GM13976 (cell line): ENCODE results near the gene STAT5A.
"Not testable (repeated sequence)": the region's sequence is repeated elsewhere in the genome, so short reads cannot be mapped to it uniquely, and the experiment has no call there.

Source experiments
- DNase-seq: peaks from one replicate; pipeline ENCODE4 v3.0.0; 2012; ENCODE audit warnings: low spot score
- CTCF ChIP-seq: IDR thresholded peaks from 2 replicates; pipeline ENCODE4 v1.5.1; 2012; ENCODE audit warnings: borderline replicate concordance, mild to moderate bottlenecking; ENCODE audit not compliant: insufficient read depth; ENCODE audit errors: extremely low read depth, missing control alignments, control extremely low read depth
- in situ Hi-C: fragments of 300-500 bp; cut with MboI; formaldehyde crosslinking; loops from one replicate; pipeline ENCODE4 v1.12.0; 2022; ENCODE audit warnings: low sequenced_read_pairs, mixed read lengths, inconsistent platforms; ENCODE audit not compliant: unreplicated experiment

STAT5A gene

DNA sequence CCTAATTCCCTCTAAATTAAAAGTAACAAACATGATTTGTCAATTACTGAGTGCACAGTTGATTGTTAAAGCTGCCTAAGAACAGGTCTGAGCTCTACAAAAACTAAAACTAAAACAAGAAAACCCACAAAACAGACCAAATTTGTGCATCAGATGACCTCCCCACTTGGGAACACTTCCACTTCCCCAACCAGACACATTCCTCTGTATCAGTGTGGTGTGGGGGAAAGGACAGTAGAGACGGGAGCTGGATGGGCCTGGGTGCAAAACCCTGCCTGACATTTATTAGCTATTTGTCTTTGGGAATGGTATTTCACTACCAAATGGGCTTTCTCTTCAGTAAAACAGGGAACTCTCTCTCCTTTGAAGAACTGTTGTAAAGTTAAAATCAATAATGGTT is 70.1 kb downstream of the STAT5A start:
- in situ Hi-C loops, result no loop called here
- no peak for TF ChIP-seq CTCF

GRCh38 chr17:42359133-42359532 is 70.8 kb downstream of the STAT5A start:
- DNase-seq, result no peak
- no peak for TF ChIP-seq CTCF
- in situ Hi-C loops, result no loop called here

More for the DNA sequence above, 70.1 kb downstream of the STAT5A start:
- no peak for DNase-seq

- in situ Hi-C loops, DNase-seq: not testable (repeated sequence)
Measured at GRCh38 chr17:42360388-42360787, 72.1 kb downstream of the STAT5A start.
